Natural killer cell (primary cell): ENCODE measurements around the gene ZBTB44. TPM values are rescaled to one million over a fixed set of nuclear protein-coding genes. Genes with fewer than 3 reads are reported as not detected.
A peak's percentile ranks its signal among the peaks of the same experiment; 100 is the strongest.

Experiments
- ATAC-seq, 3 donors: fragments of 150-1000 bp in 2 of 3; fragments of 200-7000 bp in 1 of 3; cut with Tn5 transposase; 1 replicate in 1 of 3; 2 replicates in 2 of 3; pipeline ENCODE4 v1.10.0; 2021; ENCODE audit warnings: mild to moderate bottlenecking in 2 of 3, moderate library complexity in 2 of 3
- DNase-seq, 2 donors: peaks; one replicate each; pipeline versions ENCODE4 v3.0.0 to v3.0.0-alpha.2; 2013 to 2021; ENCODE audit warnings: mixed read lengths in 1 of 2
- H3K27ac ChIP-seq: one replicate; pipeline ENCODE4 v1.5.1; 2013; ENCODE audit warnings: mild to moderate bottlenecking, low read length
- H3K27me3 ChIP-seq: one replicate; pipeline ENCODE4 v1.6.1; 2013; ENCODE audit warnings: low read length; ENCODE audit not compliant: control insufficient read depth, insufficient read depth
- H3K36me3 ChIP-seq: one replicate; pipeline ENCODE4 v1.6.1; 2013; ENCODE audit warnings: low read length; ENCODE audit not compliant: control insufficient read depth, insufficient read depth
- H3K4me1 ChIP-seq: one replicate; pipeline ENCODE4 v1.6.1; 2013; ENCODE audit warnings: low read length; ENCODE audit not compliant: control insufficient read depth, insufficient read depth
- H3K4me3 ChIP-seq: one replicate; pipeline ENCODE4 v1.5.1; 2013; ENCODE audit warnings: low read length
- H3K9me3 ChIP-seq: one replicate; pipeline ENCODE4 v1.6.1; 2013; ENCODE audit warnings: low read length; ENCODE audit not compliant: control insufficient read depth, insufficient read depth
- H3K27ac Mint-ChIP-seq, 2 donors: one replicate each; pipeline ENCODE4 v1.8.0; 2022; ENCODE audit warnings: mild to moderate bottlenecking in 2 of 2, mixed read lengths in 2 of 2, moderate library complexity in 1 of 2
- H3K27me3 Mint-ChIP-seq, 2 donors: one replicate each; pipeline ENCODE4 v1.8.0; 2022; ENCODE audit warnings: low read depth in 2 of 2, mixed read lengths in 2 of 2
- H3K36me3 Mint-ChIP-seq: one replicate; pipeline ENCODE4 v1.8.0; 2022; ENCODE audit warnings: mixed read lengths
- H3K4me1 Mint-ChIP-seq, 2 donors: one replicate each; pipeline ENCODE4 v1.8.0; 2022; ENCODE audit warnings: mixed read lengths in 2 of 2
- H3K4me3 Mint-ChIP-seq: one replicate; pipeline ENCODE4 v1.8.0; 2022; ENCODE audit warnings: mild to moderate bottlenecking, moderate library complexity, mixed read lengths
- H3K9me3 Mint-ChIP-seq, 2 donors: one replicate each; pipeline ENCODE4 v1.8.0; 2022; ENCODE audit warnings: mixed read lengths in 2 of 2
- WGBS: methylation state at CpG from one replicate; pipeline ENCODE4 v1.1.7; 2013; ENCODE audit warnings: missing lambda C conversion rate; ENCODE audit not compliant: insufficient coverage; 5-methylcytosine and 5-hydroxymethylcytosine counted together
- intact Hi-C: fragments of 100-400 bp; cut with micrococcal nuclease; formaldehyde crosslinking; loops from one replicate; pipeline ENCODE4 v1.14.2; 2022
- total RNA-seq, 4 donors: library from RNA; stranded (reverse); fragments of 120-200 nt in 1 of 4; gene quantifications; one replicate each; pipeline versions ENCODE4 v1.2.3 to v1.2.4, GENCODE V29; 2013 to 2022
- TF ChIP-seq, protein P1 (sequence below): fragments of 200-600 bp; IDR thresholded peaks from one replicate; pipeline ENCODE4 v1.8.0; 2022; ENCODE audit warnings: antibody characterized with exemption

The ZBTB44 gene
- total RNA-seq, 3 donors from 2014 or later (not counting 1 experiment from before 2014, with no cell fraction given) = 103 to 131 (median 105) TPM

DNA sequence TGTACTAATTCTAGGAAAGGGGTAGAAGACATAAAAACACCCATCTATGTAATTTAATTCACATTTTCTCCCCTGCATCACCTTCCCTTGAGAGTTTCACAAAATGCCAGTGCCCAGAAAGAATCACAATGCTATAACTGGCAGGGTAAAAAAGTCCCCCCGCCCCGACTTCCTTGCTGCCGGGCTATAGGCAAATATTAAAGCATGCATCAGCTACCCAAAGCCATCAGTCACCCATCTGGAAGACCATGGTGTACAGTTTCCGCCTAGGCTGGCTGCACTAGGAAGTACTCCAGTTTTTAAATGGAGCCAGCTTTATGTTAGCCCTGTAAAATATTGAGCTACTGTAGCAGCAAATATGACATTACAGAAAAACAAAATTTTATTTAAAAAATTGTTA, 87.3 kb downstream of the ZBTB44 start:
- no peak overlapping the region for H3K4me3 ChIP-seq
- Mint-ChIP-seq H3K36me3 (no peaks in the 10 kb centered on the region), H3K9me3 (no peaks in the 10 kb centered on the region), H3K4me3 (no peak overlapping the region), H3K4me1 (peaks cover 18 to 29% of the 10 kb centered on the region in 2 donors), H3K27me3 (no peaks in the 10 kb centered on the region), H3K27ac (no peak overlapping the region)
- 90% methylated on average over 4 of the region's 4 CpGs for WGBS
- no peaks in the 10 kb centered on the region for H3K27me3 ChIP-seq
- ATAC-seq (no peak), DNase-seq (no peak)
- TF ChIP-seq, protein P1, sequence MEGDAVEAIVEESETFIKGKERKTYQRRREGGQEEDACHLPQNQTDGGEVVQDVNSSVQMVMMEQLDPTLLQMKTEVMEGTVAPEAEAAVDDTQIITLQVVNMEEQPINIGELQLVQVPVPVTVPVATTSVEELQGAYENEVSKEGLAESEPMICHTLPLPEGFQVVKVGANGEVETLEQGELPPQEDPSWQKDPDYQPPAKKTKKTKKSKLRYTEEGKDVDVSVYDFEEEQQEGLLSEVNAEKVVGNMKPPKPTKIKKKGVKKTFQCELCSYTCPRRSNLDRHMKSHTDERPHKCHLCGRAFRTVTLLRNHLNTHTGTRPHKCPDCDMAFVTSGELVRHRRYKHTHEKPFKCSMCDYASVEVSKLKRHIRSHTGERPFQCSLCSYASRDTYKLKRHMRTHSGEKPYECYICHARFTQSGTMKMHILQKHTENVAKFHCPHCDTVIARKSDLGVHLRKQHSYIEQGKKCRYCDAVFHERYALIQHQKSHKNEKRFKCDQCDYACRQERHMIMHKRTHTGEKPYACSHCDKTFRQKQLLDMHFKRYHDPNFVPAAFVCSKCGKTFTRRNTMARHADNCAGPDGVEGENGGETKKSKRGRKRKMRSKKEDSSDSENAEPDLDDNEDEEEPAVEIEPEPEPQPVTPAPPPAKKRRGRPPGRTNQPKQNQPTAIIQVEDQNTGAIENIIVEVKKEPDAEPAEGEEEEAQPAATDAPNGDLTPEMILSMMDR = no peak
- intact Hi-C loops = no loop called here
- H3K27ac ChIP-seq = no peak overlapping the region
- peaks cover 18% of the 10 kb centered on the region for H3K4me1 ChIP-seq
- no peaks in the 10 kb centered on the region for H3K9me3 ChIP-seq
- H3K36me3 ChIP-seq = peaks cover 7% of the 10 kb centered on the region

DNA sequence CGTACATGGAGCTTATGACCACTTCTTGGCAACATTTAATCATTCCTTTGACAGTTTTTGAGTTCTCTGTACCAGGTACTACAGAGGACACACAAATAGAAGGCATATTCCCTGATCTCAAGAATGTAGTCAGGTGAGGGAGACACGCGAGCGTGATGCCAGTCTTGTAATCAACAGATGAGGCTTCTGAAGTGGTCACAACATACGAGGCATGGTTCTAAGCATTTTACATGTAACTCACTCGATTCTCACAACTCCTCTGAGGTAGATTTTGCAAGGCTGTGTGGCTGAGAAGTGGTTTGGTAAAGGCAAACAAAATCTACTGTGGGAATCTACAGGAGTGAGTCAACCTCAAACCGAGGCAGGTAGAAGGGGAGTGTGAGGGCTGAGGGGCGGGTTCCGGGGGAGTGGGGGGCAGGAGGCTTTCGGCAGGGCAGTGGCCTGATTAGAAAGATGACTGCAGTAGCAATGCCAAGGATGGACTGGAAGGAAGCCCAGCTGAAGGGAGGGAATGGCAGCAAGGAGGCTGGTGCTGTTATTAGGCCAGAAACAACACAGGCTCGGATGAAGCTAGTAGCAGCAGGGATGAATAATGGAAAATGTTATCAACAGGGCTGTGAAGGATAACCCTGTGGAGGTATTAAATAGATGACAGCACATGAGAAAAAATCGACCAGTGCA, 91.3 kb downstream of the ZBTB44 start:
- H3K4me1 Mint-ChIP-seq = peaks cover 25 to 37% of the 10 kb centered on the region in 2 donors
- WGBS = 54% methylated on average over 12 of the region's 12 CpGs
- TF ChIP-seq, protein P1 = no peak
- Histone ChIP-seq H3K4me3 (no peak overlapping the region), H3K9me3 (no peaks in the 10 kb centered on the region), H3K4me1 (peaks cover 26% of the 10 kb centered on the region), H3K27ac (peak overlapping the region; percentile 41), H3K27me3 (no peaks in the 10 kb centered on the region), H3K36me3 (no peaks in the 10 kb centered on the region)
- peak overlapping the region; percentile 84 to 87 for H3K27ac Mint-ChIP-seq
- H3K36me3 Mint-ChIP-seq = no peaks in the 10 kb centered on the region
- DNase-seq = peak in 1 of 2 donors; percentile 20
- H3K27me3 Mint-ChIP-seq = no peaks in the 10 kb centered on the region
- no peaks in the 10 kb centered on the region for H3K9me3 Mint-ChIP-seq
- intact Hi-C loops = no loop called here
- H3K4me3 Mint-ChIP-seq = peak overlapping the region; percentile 70
- ATAC-seq = peak; percentile 57 to 83 (median 77)

DNA sequence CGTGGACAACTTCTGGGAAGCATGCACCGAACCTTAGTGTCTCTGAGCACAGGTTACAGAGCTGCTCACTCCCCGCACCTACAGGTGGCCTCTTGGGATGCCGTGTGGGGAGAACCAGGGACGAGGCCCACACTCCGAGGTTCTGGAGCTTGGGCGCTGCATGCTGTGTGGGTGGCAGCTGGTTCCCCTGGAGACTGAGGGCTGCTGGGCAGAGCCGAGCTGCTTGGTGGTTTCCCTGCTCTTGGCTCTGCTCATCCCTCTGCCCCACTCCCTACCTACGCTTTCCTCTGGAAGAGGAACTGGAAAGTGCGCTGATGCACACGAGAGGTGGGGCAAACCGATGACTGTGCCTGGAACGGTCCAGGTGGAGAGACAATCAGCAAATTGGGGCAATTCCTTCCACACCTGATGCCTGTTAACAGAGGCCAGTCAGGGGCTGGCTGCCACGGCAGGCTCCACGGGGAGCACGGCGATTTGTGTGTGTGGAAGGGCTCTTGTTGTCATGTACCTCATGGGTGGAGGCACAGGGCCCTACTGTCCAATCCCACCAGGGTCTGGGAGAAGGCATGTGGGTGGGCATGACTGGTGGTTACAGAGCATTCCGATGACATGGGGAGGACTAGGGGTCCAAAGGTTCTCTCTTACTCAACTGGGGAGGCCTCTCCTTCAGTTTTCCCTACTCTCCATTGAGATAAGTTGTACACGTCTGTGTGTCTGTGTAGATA, 94.2 kb downstream of the ZBTB44 start:
- Histone ChIP-seq H3K4me1 (peaks cover 26% of the 10 kb centered on the region), H3K36me3 (no peaks in the 10 kb centered on the region), H3K27ac (no peak overlapping the region), H3K9me3 (no peaks in the 10 kb centered on the region), H3K4me3 (no peak overlapping the region), H3K27me3 (no peaks in the 10 kb centered on the region)
- ATAC-seq = no peak
- intact Hi-C loops = no loop called here
- H3K36me3 Mint-ChIP-seq = no peaks in the 10 kb centered on the region
- TF ChIP-seq, protein P1 = no peak
- H3K27me3 Mint-ChIP-seq = no peaks in the 10 kb centered on the region
- no peak overlapping the region for H3K4me3 Mint-ChIP-seq
- WGBS = 87% methylated on average over 18 of the region's 19 CpGs
- no peak overlapping the region for H3K27ac Mint-ChIP-seq
- DNase-seq = no peak
- H3K4me1 Mint-ChIP-seq = peaks cover 25 to 33% of the 10 kb centered on the region in 2 donors
- H3K9me3 Mint-ChIP-seq = no peaks in the 10 kb centered on the region
